Activated naive CD8-positive, alpha-beta T cell treated with anti-CD3 and anti-CD28 coated beads, Interleukin-2, amount 50 U/mL, for 24 hours (primary cell): ENCODE data around the gene KCNMB3.

Source experiments
- ATAC-seq: fragments of 150-1000 bp; cut with Tn5 transposase; one replicate; pipeline ENCODE4 v1.10.0; 2021
- DNase-seq: peaks from one replicate; pipeline ENCODE4 v3.0.0; 2021
- H3K27ac Mint-ChIP-seq: one replicate; pipeline ENCODE4 v1.8.0; 2021; ENCODE audit warnings: mild to moderate bottlenecking, mixed read lengths
- H3K27me3 Mint-ChIP-seq: one replicate; pipeline ENCODE4 v1.8.0; 2021; ENCODE audit warnings: mixed read lengths
- H3K36me3 Mint-ChIP-seq: one replicate; pipeline ENCODE4 v1.8.0; 2021; ENCODE audit warnings: low read depth, mixed read lengths
- H3K4me1 Mint-ChIP-seq: one replicate; pipeline ENCODE4 v1.8.0; 2021; ENCODE audit warnings: mixed read lengths
- H3K4me3 Mint-ChIP-seq: one replicate; pipeline ENCODE4 v1.8.0; 2021; ENCODE audit warnings: mild to moderate bottlenecking, moderate library complexity, mixed read lengths
- H3K9me3 Mint-ChIP-seq: one replicate; pipeline ENCODE4 v1.8.0; 2021; ENCODE audit warnings: mixed read lengths

KCNMB3 gene

GRCh38 chr3:179196098-179196497, 54.8 kb downstream of the KCNMB3 start:
- H3K27me3 Mint-ChIP-seq = no peaks in the 10 kb centered on the region
- no peaks in the 10 kb centered on the region for H3K9me3 Mint-ChIP-seq
- H3K4me1 Mint-ChIP-seq = peaks cover 52% of the 10 kb centered on the region
- ATAC-seq (peak; percentile 36), DNase-seq (no peak)
- peaks cover 6% of the 10 kb centered on the region for H3K36me3 Mint-ChIP-seq
- no peak overlapping the region for H3K27ac Mint-ChIP-seq
- H3K4me3 Mint-ChIP-seq = no peak overlapping the region

- DNase-seq = no peak
- no peak overlapping the region for H3K4me3 Mint-ChIP-seq
- peaks cover 2% of the 10 kb centered on the region for H3K36me3 Mint-ChIP-seq
- peaks cover 55% of the 10 kb centered on the region for H3K4me1 Mint-ChIP-seq
- no peaks in the 10 kb centered on the region for H3K9me3 Mint-ChIP-seq
- H3K27me3 Mint-ChIP-seq = no peaks in the 10 kb centered on the region
- ATAC-seq = no peak
- no peak overlapping the region for H3K27ac Mint-ChIP-seq
These were observed 56.0 kb downstream of the KCNMB3 start for GRCh38 chr3:179194931-179195330.
